Adipocyte (in vitro differentiated cells): ENCODE measurements around the gene SNX9.

Source experiments
- DNase-seq: peaks from one replicate; pipeline ENCODE4 v3.0.0-alpha.2; 2015; ENCODE audit warnings: low read depth
- H3K27me3 ChIP-seq: replicated peaks from 2 replicates; pipeline ENCODE4 v1.7.0; 2013; ENCODE audit warnings: mild to moderate bottlenecking, low read length, moderate library complexity; ENCODE audit not compliant: control insufficient read depth, insufficient read depth
- H3K36me3 ChIP-seq: 2 replicates; pipeline ENCODE4 v1.7.0; 2013; ENCODE audit warnings: low read length, mild to moderate bottlenecking, moderate library complexity; ENCODE audit not compliant: control insufficient read depth, insufficient read depth, severe bottlenecking
- H3K4me1 ChIP-seq: 2 replicates; pipeline ENCODE4 v1.7.0; 2013; ENCODE audit warnings: mild to moderate bottlenecking, low read length, moderate library complexity; ENCODE audit not compliant: control insufficient read depth, insufficient read depth
- H3K4me3 ChIP-seq: 2 replicates; pipeline ENCODE4 v1.7.0; 2013; ENCODE audit warnings: mild to moderate bottlenecking, low read length, moderate library complexity
- H3K9ac ChIP-seq: 2 replicates; pipeline ENCODE4 v1.7.0; 2013; ENCODE audit warnings: mild to moderate bottlenecking, low read length, moderate library complexity
- H3K9me3 ChIP-seq: 2 replicates; pipeline ENCODE4 v1.7.0; 2013; ENCODE audit warnings: mild to moderate bottlenecking, low read length, moderate library complexity; ENCODE audit not compliant: control insufficient read depth

The SNX9 gene

DNA sequence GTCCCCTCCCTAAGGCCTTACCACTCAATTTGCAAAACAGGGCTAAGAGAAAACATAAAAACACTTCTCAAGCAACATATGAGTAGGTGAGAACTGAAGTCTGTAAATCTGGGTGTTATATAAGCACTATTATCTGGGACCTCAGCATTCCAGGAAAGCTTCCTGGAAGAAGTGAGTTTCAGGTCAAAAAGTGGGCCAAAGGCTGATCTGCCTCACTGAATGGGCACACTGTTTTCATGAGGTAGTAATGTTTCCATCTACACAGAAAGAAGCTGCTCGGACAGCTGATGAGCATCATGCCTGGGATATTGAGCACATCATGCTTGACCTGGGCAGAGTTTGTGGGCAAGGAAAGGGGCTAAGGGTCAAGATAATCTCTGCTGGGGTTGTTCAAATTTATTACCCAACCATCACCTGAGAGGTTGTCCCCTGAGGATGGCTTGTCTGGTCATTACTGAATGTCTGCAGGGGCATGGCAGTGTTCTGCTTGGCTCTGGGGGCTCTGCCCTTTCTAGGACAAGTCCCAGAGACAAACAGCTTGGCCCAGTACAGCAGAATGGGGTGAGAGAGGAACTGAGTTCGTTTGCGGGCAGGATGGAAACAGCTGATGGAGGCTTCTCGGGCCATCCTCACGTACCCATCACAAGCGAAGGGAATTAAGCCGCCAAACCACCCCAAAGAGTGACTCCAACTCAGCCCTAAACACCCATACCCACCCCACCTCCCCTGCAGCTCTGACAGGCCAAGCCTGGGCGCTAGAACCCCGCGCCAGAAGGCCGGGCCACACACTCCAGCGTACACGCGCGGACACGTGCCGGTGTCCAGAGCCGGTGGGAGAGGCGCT lies 157.5 kb downstream of the SNX9 start:
- no peaks in the 10 kb centered on the region for H3K9me3 ChIP-seq
- peak overlapping the region; percentile 84 for H3K4me3 ChIP-seq
- no peaks in the 10 kb centered on the region for H3K36me3 ChIP-seq
- DNase-seq = no peak
- peaks cover 13% of the 10 kb centered on the region for H3K4me1 ChIP-seq
- peak overlapping the region; percentile 86 for H3K9ac ChIP-seq
- H3K27me3 ChIP-seq = no peaks in the 10 kb centered on the region

DNA sequence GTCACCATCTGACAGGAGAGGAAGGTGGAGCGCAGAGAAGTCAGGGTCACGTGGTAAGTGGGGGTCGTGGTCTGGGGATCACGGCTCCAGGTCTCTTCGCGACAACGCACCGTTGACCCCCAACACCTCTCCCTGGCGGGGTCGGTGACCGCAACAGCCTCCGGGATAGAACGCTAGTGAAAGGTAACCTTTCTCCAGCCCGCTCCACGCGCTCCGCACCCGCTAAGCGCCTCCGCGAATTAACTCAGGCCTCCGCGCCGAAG lies 158.0 kb downstream of the SNX9 start:
- DNase-seq = no peak
- H3K4me1 ChIP-seq = peaks cover 15% of the 10 kb centered on the region
- no peaks in the 10 kb centered on the region for H3K36me3 ChIP-seq
- H3K4me3 ChIP-seq = peak overlapping the region; percentile 84
- no peaks in the 10 kb centered on the region for H3K27me3 ChIP-seq
- peak overlapping the region; percentile 86 for H3K9ac ChIP-seq
- no peaks in the 10 kb centered on the region for H3K9me3 ChIP-seq

DNA sequence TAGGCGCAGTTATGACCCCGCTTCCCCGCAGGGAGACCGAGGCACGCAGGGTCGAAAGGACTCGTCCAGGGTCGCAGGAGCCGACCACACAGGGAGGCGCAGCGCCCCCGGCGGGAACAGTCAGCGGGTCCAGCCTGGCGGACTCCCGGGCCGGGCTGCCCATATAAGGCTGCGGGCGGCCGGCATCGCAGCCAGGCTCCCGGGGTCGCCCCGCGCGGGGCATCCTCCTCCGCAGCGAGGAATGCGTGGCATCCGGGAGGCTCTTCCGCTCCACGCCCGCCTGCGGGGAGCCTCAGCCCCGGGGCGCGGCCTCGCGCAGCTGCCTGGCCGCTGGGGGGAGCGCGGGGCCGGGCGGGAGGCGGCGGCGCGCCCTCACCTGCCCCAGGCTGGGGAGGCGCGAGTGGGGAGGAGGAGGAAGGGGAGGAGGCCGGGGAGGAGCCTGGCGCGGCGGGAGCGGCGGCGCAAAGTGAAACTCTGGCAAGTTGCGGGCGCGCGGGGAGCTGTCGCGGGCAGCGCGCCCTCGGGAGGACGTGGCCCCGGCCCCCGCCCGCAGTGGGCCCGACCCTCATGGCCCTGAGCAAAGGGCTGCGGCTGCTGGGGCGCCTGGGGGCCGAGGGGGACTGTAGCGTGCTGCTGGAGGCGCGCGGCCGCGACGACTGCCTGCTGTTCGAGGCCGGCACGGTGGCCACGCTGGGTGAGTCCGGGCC lies 158.5 kb downstream of the SNX9 start, which contains the start of gene SYNJ2:
Gene SYNJ2, plus strand, starts transcription at position 469 of the 707 bp plus-strand sequence. Its CDS starts 99 bp downstream, at position 568.
- Histone ChIP-seq H3K27me3 (no peaks in the 10 kb centered on the region), H3K9ac (peak within 1 kb of the TSS; percentile 86), H3K9me3 (no peaks in the 10 kb centered on the region), H3K4me1 (peaks cover 15% of the 10 kb centered on the region), H3K4me3 (peak within 1 kb of the TSS; percentile 84), H3K36me3 (no peaks in the 10 kb centered on the region)
- peak; percentile 91 for DNase-seq

DNA sequence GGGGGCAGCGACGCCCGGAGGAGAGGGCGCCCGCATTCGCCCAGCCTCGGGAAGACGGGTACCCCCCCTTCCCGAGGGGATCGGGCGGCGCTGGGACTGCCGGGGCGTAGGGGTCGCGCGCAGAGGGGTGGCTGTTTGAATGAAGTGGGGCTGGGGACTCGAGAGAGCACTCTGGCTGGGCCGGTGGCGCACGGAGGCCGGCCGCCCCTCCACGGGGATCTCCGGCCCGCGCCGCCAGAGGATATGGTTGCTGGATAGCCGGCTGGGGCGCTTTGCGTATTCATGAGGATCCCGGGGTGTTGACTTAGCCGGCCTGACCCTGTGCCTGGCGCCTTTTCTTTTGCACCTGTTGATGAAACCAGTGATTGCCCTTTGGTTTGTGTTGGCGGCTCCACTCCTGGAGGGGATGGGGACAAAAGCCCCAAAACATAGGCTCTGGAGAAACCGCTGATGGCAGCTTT lies 159.1 kb downstream of the SNX9 start:
- no peaks in the 10 kb centered on the region for H3K36me3 ChIP-seq
- H3K4me3 ChIP-seq = peak overlapping the region; percentile 84
- peaks cover 15% of the 10 kb centered on the region for H3K4me1 ChIP-seq
- peak overlapping the region; percentile 86 for H3K9ac ChIP-seq
- H3K27me3 ChIP-seq = no peaks in the 10 kb centered on the region
- peak; percentile 70 for DNase-seq
- no peaks in the 10 kb centered on the region for H3K9me3 ChIP-seq

DNA sequence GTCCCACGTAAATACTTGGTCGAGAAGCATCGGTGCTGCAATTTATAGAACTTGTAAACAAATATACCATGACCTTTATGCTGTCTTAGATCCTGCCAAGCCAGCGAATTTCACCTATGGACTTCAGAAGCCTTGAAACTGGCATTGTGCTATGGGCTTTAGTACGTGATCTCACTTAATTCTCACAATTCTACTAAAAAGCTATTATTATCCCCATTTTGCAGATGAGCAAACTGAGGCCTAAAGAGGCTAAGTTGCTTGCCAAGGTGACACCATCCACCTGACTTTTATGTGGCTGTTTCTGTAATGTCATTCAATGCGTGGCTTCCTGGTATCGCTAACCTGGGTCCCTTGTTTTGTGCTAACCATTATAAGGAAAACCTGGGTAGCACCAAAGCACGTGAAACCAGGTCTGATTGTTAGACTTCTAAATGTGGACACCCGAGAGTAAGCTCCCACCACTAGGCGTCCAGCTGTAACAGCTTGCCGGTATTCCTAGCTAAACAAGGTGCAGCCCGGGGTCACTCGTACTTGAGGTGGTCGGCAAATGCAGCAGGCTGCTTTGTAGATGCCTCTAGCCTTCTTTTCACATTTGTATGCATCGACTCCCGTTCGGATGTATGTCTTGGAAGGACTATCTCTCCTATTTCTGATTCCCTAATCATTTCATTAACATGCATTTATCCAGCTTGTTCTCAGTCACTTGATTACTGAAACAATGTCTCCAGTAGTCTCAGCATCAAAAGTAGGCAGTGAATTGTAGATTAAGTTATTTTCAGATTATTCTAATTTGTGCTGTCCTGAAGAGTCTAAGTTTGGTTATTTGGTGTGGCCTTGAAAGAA lies 159.7 kb downstream of the SNX9 start:
- H3K4me1 ChIP-seq = peaks cover 15% of the 10 kb centered on the region
- peak; percentile 75 for DNase-seq
- H3K9ac ChIP-seq = peak overlapping the region; percentile 86
- H3K27me3 ChIP-seq = no peaks in the 10 kb centered on the region
- H3K4me3 ChIP-seq = peak overlapping the region; percentile 84
- H3K36me3 ChIP-seq = no peaks in the 10 kb centered on the region
- no peaks in the 10 kb centered on the region for H3K9me3 ChIP-seq

DNA sequence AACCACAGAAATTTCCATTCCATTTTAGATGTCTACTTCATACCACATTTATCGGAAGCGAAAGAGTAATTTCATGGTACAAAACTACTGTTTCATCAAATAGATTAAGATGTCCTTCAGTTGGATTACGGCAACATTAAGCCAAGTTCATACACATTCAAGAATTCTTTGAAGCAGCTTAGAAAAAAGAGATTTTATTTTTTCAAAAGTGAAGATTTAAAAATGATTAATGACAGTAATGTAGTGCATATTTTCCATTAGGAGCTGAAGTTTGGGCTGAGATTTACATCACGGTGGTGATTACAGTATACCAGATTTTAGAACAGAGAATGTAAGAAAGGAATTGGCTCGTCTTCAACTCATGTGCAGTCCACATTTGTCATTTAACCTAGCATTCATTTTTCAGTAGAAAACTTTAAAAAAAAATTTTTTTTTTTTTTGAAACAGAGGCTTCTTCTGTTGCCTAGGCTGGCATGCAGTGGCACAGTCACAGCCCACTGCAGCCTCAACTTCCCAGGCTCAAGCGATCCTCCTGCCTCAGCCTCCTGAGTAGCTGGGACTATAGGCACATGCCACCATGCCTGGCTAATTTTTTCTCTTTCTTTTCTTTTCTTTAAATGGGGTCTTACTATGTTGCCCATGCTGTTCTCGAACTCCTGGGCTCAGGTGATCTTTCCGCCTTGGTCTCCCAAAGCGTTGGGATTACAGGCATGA lies 160.5 kb downstream of the SNX9 start:
- Histone ChIP-seq H3K4me3 (peak overlapping the region; percentile 84), H3K4me1 (peaks cover 15% of the 10 kb centered on the region), H3K27me3 (no peaks in the 10 kb centered on the region), H3K9me3 (no peaks in the 10 kb centered on the region), H3K9ac (no peak overlapping the region), H3K36me3 (no peaks in the 10 kb centered on the region)
- DNase-seq = peak; percentile 62

DNA sequence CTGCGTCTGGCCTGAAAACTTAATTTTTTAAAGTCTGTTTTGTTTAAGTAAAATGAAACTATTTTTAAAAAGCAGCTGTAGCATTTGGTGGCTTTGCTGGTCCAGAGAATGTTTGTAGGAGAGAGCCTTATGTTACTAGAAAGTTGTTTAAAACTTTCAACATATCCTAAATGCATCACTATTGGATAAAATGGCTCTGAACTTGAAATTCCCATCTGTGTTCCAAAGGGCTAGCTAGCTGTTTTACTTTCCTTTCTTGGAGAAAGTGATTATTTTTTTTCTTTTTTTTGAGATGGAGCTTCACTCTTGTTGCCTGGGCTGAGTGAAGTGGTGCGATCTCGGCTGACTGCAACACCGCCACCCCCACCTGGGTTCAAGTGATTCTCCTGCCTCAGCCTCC lies 161.1 kb downstream of the SNX9 start:
- no peak for DNase-seq
- Histone ChIP-seq H3K9ac (no peak overlapping the region), H3K36me3 (no peaks in the 10 kb centered on the region), H3K27me3 (no peaks in the 10 kb centered on the region), H3K9me3 (no peaks in the 10 kb centered on the region), H3K4me3 (no peak overlapping the region), H3K4me1 (peaks cover 15% of the 10 kb centered on the region)

DNA sequence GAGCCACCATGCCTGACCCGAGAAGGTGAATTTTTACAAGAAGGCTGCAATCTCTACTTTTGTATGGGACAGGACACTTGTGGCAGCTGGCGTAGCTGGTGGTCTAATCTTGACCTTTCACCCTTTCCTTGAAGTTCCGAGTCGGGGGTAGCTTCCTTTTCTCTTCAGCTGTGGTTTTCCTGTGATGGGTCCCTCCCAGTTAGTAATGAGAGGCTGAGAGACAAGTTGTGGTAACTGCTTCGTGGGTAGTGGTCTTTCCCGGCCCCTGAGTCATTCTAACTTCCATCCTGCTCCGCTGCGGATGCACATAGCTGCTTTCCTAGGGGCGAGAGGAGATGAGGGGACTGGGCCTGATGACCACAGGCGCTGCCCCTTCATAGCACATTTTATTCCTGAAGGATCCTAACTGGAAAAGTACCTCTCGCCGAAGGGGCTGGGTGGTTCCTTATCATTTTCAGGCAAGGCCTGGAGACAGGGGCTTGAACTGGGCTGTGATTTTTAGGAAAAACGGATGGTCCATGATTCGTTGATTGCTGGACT lies 161.7 kb downstream of the SNX9 start:
- DNase-seq = no peak
- no peak overlapping the region for H3K4me3 ChIP-seq
- H3K4me1 ChIP-seq = peaks cover 17% of the 10 kb centered on the region

DNA sequence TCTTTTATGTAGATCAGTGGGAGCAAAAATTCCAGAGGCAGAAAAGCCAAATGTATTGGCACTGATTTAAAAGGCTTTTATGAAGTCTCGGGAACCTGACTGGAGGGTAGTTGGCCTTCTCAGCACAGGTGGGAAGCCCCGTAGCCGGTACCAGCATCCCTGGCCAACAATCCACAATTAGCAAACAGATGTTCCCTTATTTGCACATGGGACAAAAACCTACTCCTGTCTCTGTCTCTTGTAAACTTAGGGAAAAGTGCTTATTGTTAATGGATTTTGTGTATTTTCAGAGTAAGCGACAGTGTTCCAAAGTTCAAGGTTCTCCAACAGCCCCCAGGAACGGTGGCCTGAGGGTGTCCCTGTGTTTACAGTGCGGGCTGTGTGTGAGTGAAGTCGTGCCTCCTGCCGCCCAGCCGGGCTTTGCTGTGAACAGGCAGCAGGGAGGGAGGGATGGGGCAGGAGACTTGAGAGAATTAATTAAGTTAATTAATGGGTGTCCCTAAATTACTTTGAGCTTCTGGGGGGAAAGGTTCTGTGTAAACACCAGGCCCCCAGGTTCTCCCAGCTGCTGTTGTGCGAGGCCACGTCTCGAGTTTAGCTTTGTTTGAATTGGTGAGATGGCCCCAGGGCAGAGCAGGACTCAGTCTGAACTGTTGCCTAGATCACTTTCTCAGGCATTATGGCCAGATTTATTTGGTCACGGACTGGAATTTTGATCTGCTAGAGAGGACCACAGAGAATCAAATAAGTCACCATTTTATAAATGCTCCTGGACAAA lies 162.5 kb downstream of the SNX9 start:
- Histone ChIP-seq H3K4me1 (peaks cover 22% of the 10 kb centered on the region), H3K9ac (no peak overlapping the region), H3K36me3 (no peaks in the 10 kb centered on the region), H3K9me3 (no peaks in the 10 kb centered on the region), H3K27me3 (no peaks in the 10 kb centered on the region), H3K4me3 (no peak overlapping the region)
- DNase-seq = peak; percentile 72

More for the DNA sequence above, 161.7 kb downstream of the SNX9 start:
- H3K9ac ChIP-seq = no peak overlapping the region
- no peaks in the 10 kb centered on the region for H3K27me3 ChIP-seq
- no peaks in the 10 kb centered on the region for H3K36me3 ChIP-seq
- no peaks in the 10 kb centered on the region for H3K9me3 ChIP-seq
